ENCODE data around the gene CCDC178.
"Not testable (repeated sequence)": the region's sequence is repeated elsewhere in the genome, so short reads cannot be mapped to it uniquely, and the experiment has no call there.

CCDC178 gene

GRCh38 chr18:33156906-33157470 is 283.5 kb downstream of the CCDC178 start:
- no peaks in the 10 kb centered on the region for H3K9me3 ChIP-seq (ENCODE audit: control insufficient read depth, low read depth, low read length)
- H3K4me1 ChIP-seq (ENCODE audit: control insufficient read depth, low read depth, low read length): no peaks in the 10 kb centered on the region
- H3K27ac ChIP-seq (ENCODE audit: low read length): no peak overlapping the region
- H3K36me3 ChIP-seq (ENCODE audit: control insufficient read depth, low read depth, low read length): no peaks in the 10 kb centered on the region
- H3K9ac ChIP-seq (ENCODE audit: low read length): no peak overlapping the region
- H3K4me3 ChIP-seq (ENCODE audit: low read length): no peak overlapping the region
- no peaks in the 10 kb centered on the region for H3K27me3 ChIP-seq (ENCODE audit: control insufficient read depth, insufficient read depth, low read length)

GRCh38 chr18:33154049-33154448 is 286.5 kb downstream of the CCDC178 start:
- H3K27me3 ChIP-seq (ENCODE audit: control insufficient read depth, insufficient read depth, low read length): no peaks in the 10 kb centered on the region
- no peak overlapping the region for H3K4me3 ChIP-seq (ENCODE audit: low read length)
- no peak overlapping the region for H3K9ac ChIP-seq (ENCODE audit: low read length)
- H3K36me3 ChIP-seq (ENCODE audit: control insufficient read depth, low read depth, low read length): no peaks in the 10 kb centered on the region
- no peaks in the 10 kb centered on the region for H3K4me1 ChIP-seq (ENCODE audit: control insufficient read depth, low read depth, low read length)
- no peaks in the 10 kb centered on the region for H3K9me3 ChIP-seq (ENCODE audit: control insufficient read depth, low read depth, low read length)
- H3K27ac ChIP-seq (ENCODE audit: low read length): no peak overlapping the region

GRCh38 chr18:33152376-33152775 is 288.1 kb downstream of the CCDC178 start:
- no peaks in the 10 kb centered on the region for H3K36me3 ChIP-seq (ENCODE audit: control insufficient read depth, low read depth, low read length)
- H3K27me3 ChIP-seq (ENCODE audit: control insufficient read depth, insufficient read depth, low read length): no peaks in the 10 kb centered on the region
- H3K9ac ChIP-seq (ENCODE audit: low read length): no peak overlapping the region
- no peaks in the 10 kb centered on the region for H3K4me1 ChIP-seq (ENCODE audit: control insufficient read depth, low read depth, low read length)
- H3K9me3 ChIP-seq (ENCODE audit: control insufficient read depth, low read depth, low read length): no peaks in the 10 kb centered on the region
- no peak overlapping the region for H3K4me3 ChIP-seq (ENCODE audit: low read length)
- H3K27ac ChIP-seq (ENCODE audit: low read length): no peak overlapping the region

- not testable (repeated sequence) for H3K27me3 ChIP-seq (ENCODE audit: control insufficient read depth, insufficient read depth, low read length); H3K36me3 ChIP-seq (ENCODE audit: control insufficient read depth, low read depth, low read length)
These were observed 292.7 kb downstream of the CCDC178 start for GRCh38 chr18:33147811-33148210.

GRCh38 chr18:33146014-33146413 is 294.5 kb downstream of the CCDC178 start:
- H3K4me1 ChIP-seq (ENCODE audit: control insufficient read depth, low read depth, low read length): no peaks in the 10 kb centered on the region
- H3K27me3 ChIP-seq (ENCODE audit: control insufficient read depth, insufficient read depth, low read length): no peaks in the 10 kb centered on the region

More at GRCh38 chr18:33147811-33148210, 292.7 kb downstream of the CCDC178 start:
- H3K27ac ChIP-seq (ENCODE audit: low read length); H3K4me3 ChIP-seq (ENCODE audit: low read length); H3K9me3 ChIP-seq (ENCODE audit: control insufficient read depth, low read depth, low read length); H3K9ac ChIP-seq (ENCODE audit: low read length); H3K4me1 ChIP-seq (ENCODE audit: control insufficient read depth, low read depth, low read length): not testable (repeated sequence)

GRCh38 chr18:33135951-33136660 is 304.4 kb downstream of the CCDC178 start:
- H3K27ac ChIP-seq (ENCODE audit: low read length): no peak overlapping the region
- no peaks in the 10 kb centered on the region for H3K27me3 ChIP-seq (ENCODE audit: control insufficient read depth, insufficient read depth, low read length)
- no peak overlapping the region for H3K9ac ChIP-seq (ENCODE audit: low read length)
- H3K4me3 ChIP-seq (ENCODE audit: low read length): no peak overlapping the region
- no peaks in the 10 kb centered on the region for H3K9me3 ChIP-seq (ENCODE audit: control insufficient read depth, low read depth, low read length)
- no peaks in the 10 kb centered on the region for H3K4me1 ChIP-seq (ENCODE audit: control insufficient read depth, low read depth, low read length)
- no peaks in the 10 kb centered on the region for H3K36me3 ChIP-seq (ENCODE audit: control insufficient read depth, low read depth, low read length)

More at GRCh38 chr18:33146014-33146413, 294.5 kb downstream of the CCDC178 start:
- Histone ChIP-seq H3K36me3 (ENCODE audit: control insufficient read depth, low read depth, low read length) (no peaks in the 10 kb centered on the region), H3K9me3 (ENCODE audit: control insufficient read depth, low read depth, low read length) (no peaks in the 10 kb centered on the region), H3K9ac (ENCODE audit: low read length) (no peak overlapping the region), H3K27ac (ENCODE audit: low read length) (no peak overlapping the region), H3K4me3 (ENCODE audit: low read length) (no peak overlapping the region)

- Histone ChIP-seq H3K9ac (ENCODE audit: low read length) (no peak overlapping the region), H3K9me3 (ENCODE audit: control insufficient read depth, low read depth, low read length) (no peaks in the 10 kb centered on the region), H3K27me3 (ENCODE audit: control insufficient read depth, insufficient read depth, low read length) (no peaks in the 10 kb centered on the region), H3K36me3 (ENCODE audit: control insufficient read depth, low read depth, low read length) (no peaks in the 10 kb centered on the region), H3K4me3 (ENCODE audit: low read length) (no peak overlapping the region), H3K4me1 (ENCODE audit: control insufficient read depth, low read depth, low read length) (no peaks in the 10 kb centered on the region), H3K27ac (ENCODE audit: low read length) (no peak overlapping the region)
These were observed 307.9 kb downstream of the CCDC178 start for GRCh38 chr18:33132657-33133056.

GRCh38 chr18:33128581-33128980 is 311.9 kb downstream of the CCDC178 start:
- Histone ChIP-seq H3K27me3 (ENCODE audit: control insufficient read depth, insufficient read depth, low read length) (no peaks in the 10 kb centered on the region), H3K36me3 (ENCODE audit: control insufficient read depth, low read depth, low read length) (no peaks in the 10 kb centered on the region), H3K9me3 (ENCODE audit: control insufficient read depth, low read depth, low read length) (no peaks in the 10 kb centered on the region), H3K4me3 (ENCODE audit: low read length) (no peak overlapping the region), H3K27ac (ENCODE audit: low read length) (no peak overlapping the region), H3K9ac (ENCODE audit: low read length) (no peak overlapping the region), H3K4me1 (ENCODE audit: control insufficient read depth, low read depth, low read length) (no peaks in the 10 kb centered on the region)

- Histone ChIP-seq H3K4me3 (ENCODE audit: low read length) (no peak overlapping the region), H3K9me3 (ENCODE audit: control insufficient read depth, low read depth, low read length) (no peaks in the 10 kb centered on the region), H3K4me1 (ENCODE audit: control insufficient read depth, low read depth, low read length) (no peaks in the 10 kb centered on the region), H3K27me3 (ENCODE audit: control insufficient read depth, insufficient read depth, low read length) (no peaks in the 10 kb centered on the region), H3K9ac (ENCODE audit: low read length) (no peak overlapping the region), H3K27ac (ENCODE audit: low read length) (no peak overlapping the region), H3K36me3 (ENCODE audit: control insufficient read depth, low read depth, low read length) (no peaks in the 10 kb centered on the region)
These were observed 316.5 kb downstream of the CCDC178 start for GRCh38 chr18:33123862-33124518.

- Histone ChIP-seq H3K4me3 (ENCODE audit: low read length) (no peak overlapping the region), H3K36me3 (ENCODE audit: control insufficient read depth, low read depth, low read length) (no peaks in the 10 kb centered on the region), H3K27me3 (ENCODE audit: control insufficient read depth, insufficient read depth, low read length) (no peaks in the 10 kb centered on the region), H3K9me3 (ENCODE audit: control insufficient read depth, low read depth, low read length) (no peaks in the 10 kb centered on the region), H3K9ac (ENCODE audit: low read length) (no peak overlapping the region), H3K27ac (ENCODE audit: low read length) (no peak overlapping the region), H3K4me1 (ENCODE audit: control insufficient read depth, low read depth, low read length) (no peaks in the 10 kb centered on the region)
These were observed 324.1 kb downstream of the CCDC178 start for GRCh38 chr18:33116376-33116775.

- H3K4me3 ChIP-seq (ENCODE audit: low read length): no peak overlapping the region
- H3K9ac ChIP-seq (ENCODE audit: low read length): no peak overlapping the region
- no peaks in the 10 kb centered on the region for H3K4me1 ChIP-seq (ENCODE audit: control insufficient read depth, low read depth, low read length)
- H3K9me3 ChIP-seq (ENCODE audit: control insufficient read depth, low read depth, low read length): no peaks in the 10 kb centered on the region
- no peak overlapping the region for H3K27ac ChIP-seq (ENCODE audit: low read length)
- no peaks in the 10 kb centered on the region for H3K36me3 ChIP-seq (ENCODE audit: control insufficient read depth, low read depth, low read length)
- no peaks in the 10 kb centered on the region for H3K27me3 ChIP-seq (ENCODE audit: control insufficient read depth, insufficient read depth, low read length)
These were observed 324.6 kb downstream of the CCDC178 start for GRCh38 chr18:33115917-33116316.

- H3K4me3 ChIP-seq (ENCODE audit: low read length): no peak overlapping the region
- H3K4me1 ChIP-seq (ENCODE audit: control insufficient read depth, low read depth, low read length): no peaks in the 10 kb centered on the region
- no peaks in the 10 kb centered on the region for H3K27me3 ChIP-seq (ENCODE audit: control insufficient read depth, insufficient read depth, low read length)
- no peak overlapping the region for H3K27ac ChIP-seq (ENCODE audit: low read length)
- H3K36me3 ChIP-seq (ENCODE audit: control insufficient read depth, low read depth, low read length): no peaks in the 10 kb centered on the region
- no peaks in the 10 kb centered on the region for H3K9me3 ChIP-seq (ENCODE audit: control insufficient read depth, low read depth, low read length)
- no peak overlapping the region for H3K9ac ChIP-seq (ENCODE audit: low read length)
These were observed 325.0 kb downstream of the CCDC178 start for GRCh38 chr18:33115476-33115875.
